ENCODE results near the gene LRRC43. TPM values are rescaled to one million over a fixed set of nuclear protein-coding genes. Genes with fewer than 3 reads are reported as not detected.

Gene LRRC43
- polyA plus RNA-seq, 1 donor from 2014 or later, result 4.8 TPM

DNA sequence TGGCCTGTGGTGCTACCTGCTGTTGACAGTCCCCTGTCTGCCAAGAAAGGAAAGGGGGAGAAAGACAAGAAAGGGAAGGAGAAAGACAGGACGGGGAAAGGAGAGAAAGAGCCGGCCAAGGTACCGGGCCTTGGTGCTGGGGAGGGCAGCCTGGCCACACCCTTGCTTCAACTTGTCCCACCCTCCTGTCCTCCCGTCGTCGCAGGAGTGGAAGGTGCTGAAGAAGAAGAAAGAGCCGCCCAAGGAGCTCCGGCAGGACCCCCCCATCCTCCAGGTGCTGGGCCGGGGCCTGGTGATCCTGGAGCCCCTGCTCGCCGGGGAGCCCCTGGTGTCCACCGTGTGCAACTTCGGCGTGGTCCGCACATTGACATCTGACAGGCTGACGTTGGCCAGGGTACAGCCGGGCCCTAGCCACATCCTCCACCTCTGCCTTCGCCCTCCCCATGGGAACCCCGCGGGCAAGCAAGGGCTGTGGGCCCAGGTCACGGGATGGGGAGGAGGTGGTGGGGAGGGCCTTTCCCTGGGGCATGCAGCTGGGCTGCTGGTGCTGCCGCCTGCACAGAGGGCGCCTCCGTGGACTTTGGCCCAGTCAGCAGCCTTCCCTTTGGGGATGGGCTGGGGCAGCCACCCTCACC lies 17.7 kb downstream of the LRRC43 start:
- Histone ChIP-seq H2AFZ (ENCODE audit: low read depth, low read length) (no peak overlapping the region), H4K20me1 (ENCODE audit: insufficient read depth) (no peaks in the 10 kb centered on the region), H3K9me2 (ENCODE audit: insufficient read depth, low read length) (no peaks in the 10 kb centered on the region), H3K27me3 (ENCODE audit: insufficient read depth, low read depth, low read length) (peaks cover 38% of the 10 kb centered on the region), H3K9me3 (ENCODE audit: low read length) (no peaks in the 10 kb centered on the region), H3K79me2 (replicated peaks; ENCODE audit: insufficient read depth, low read length) (no peaks in the 10 kb centered on the region), H3K36me3 (ENCODE audit: insufficient read depth, low read length) (no peaks in the 10 kb centered on the region), H3K4me3 (ENCODE audit: low read length) (no peak overlapping the region), H3K4me2 (ENCODE audit: low read length) (no peak overlapping the region), H3F3A (ENCODE audit: insufficient read depth, low read length, poor library complexity, severe bottlenecking) (no peaks in the 10 kb centered on the region), H3K9ac (ENCODE audit: low read length) (no peak overlapping the region), H3K27ac (ENCODE audit: low read length) (no peak overlapping the region)
- TF ChIP-seq SMC3 (conservative IDR thresholded peaks at IDR 0.05; ENCODE audit: poor library complexity) (no peak), EP300 (conservative IDR thresholded peaks at IDR 0.05; ENCODE audit: poor library complexity, severe bottlenecking) (no peak), POLR2AphosphoS5 (IDR thresholded peaks at IDR 0.05) (no peak), TAF1 (IDR thresholded peaks at IDR 0.05; ENCODE audit: low read depth) (no peak), RAD21 (conservative IDR thresholded peaks at IDR 0.05) (no peak), MXI1 (conservative IDR thresholded peaks at IDR 0.05; ENCODE audit: poor library complexity, severe bottlenecking) (no peak), EZH2 (IDR thresholded peaks at IDR 0.05; ENCODE audit: borderline replicate concordance, insufficient read depth, low read length, poor library complexity, severe bottlenecking) (no peak)
- TF ChIP-seq, protein P1, sequence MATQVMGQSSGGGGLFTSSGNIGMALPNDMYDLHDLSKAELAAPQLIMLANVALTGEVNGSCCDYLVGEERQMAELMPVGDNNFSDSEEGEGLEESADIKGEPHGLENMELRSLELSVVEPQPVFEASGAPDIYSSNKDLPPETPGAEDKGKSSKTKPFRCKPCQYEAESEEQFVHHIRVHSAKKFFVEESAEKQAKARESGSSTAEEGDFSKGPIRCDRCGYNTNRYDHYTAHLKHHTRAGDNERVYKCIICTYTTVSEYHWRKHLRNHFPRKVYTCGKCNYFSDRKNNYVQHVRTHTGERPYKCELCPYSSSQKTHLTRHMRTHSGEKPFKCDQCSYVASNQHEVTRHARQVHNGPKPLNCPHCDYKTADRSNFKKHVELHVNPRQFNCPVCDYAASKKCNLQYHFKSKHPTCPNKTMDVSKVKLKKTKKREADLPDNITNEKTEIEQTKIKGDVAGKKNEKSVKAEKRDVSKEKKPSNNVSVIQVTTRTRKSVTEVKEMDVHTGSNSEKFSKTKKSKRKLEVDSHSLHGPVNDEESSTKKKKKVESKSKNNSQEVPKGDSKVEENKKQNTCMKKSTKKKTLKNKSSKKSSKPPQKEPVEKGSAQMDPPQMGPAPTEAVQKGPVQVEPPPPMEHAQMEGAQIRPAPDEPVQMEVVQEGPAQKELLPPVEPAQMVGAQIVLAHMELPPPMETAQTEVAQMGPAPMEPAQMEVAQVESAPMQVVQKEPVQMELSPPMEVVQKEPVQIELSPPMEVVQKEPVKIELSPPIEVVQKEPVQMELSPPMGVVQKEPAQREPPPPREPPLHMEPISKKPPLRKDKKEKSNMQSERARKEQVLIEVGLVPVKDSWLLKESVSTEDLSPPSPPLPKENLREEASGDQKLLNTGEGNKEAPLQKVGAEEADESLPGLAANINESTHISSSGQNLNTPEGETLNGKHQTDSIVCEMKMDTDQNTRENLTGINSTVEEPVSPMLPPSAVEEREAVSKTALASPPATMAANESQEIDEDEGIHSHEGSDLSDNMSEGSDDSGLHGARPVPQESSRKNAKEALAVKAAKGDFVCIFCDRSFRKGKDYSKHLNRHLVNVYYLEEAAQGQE (IDR thresholded peaks at IDR 0.05; ENCODE audit: borderline replicate concordance), result no peak
- TF ChIP-seq, protein P2, sequence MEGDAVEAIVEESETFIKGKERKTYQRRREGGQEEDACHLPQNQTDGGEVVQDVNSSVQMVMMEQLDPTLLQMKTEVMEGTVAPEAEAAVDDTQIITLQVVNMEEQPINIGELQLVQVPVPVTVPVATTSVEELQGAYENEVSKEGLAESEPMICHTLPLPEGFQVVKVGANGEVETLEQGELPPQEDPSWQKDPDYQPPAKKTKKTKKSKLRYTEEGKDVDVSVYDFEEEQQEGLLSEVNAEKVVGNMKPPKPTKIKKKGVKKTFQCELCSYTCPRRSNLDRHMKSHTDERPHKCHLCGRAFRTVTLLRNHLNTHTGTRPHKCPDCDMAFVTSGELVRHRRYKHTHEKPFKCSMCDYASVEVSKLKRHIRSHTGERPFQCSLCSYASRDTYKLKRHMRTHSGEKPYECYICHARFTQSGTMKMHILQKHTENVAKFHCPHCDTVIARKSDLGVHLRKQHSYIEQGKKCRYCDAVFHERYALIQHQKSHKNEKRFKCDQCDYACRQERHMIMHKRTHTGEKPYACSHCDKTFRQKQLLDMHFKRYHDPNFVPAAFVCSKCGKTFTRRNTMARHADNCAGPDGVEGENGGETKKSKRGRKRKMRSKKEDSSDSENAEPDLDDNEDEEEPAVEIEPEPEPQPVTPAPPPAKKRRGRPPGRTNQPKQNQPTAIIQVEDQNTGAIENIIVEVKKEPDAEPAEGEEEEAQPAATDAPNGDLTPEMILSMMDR (IDR thresholded peaks at IDR 0.05; ENCODE audit: poor library complexity, severe bottlenecking), result no peak

DNA sequence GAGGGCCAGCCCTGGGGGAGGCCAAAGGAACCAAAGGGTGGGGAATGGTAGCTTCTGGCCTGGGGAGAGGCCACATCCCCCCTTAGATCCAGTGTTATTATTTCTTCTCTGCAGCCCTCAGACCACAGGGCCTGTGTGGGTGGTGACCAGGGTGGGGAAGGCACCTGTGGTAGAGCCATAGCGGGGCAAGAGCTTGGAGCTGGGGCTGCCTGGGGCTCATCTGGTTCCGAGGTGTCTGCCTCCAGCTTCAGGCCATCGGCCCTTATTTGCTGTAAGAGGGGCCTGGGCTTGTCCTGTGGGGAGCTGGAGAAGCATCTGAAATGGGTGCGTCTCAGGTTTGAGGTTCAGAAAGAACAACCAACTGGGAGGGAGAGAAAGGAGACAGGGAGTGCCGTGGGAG lies 18.5 kb downstream of the LRRC43 start:
- Histone ChIP-seq H3K4me2 (ENCODE audit: low read length) (no peak overlapping the region), H3K27ac (ENCODE audit: low read length) (no peak overlapping the region), H4K20me1 (ENCODE audit: insufficient read depth) (no peaks in the 10 kb centered on the region), H3K9me2 (ENCODE audit: insufficient read depth, low read length) (no peaks in the 10 kb centered on the region), H3F3A (ENCODE audit: insufficient read depth, low read length, poor library complexity, severe bottlenecking) (no peaks in the 10 kb centered on the region), H3K9ac (ENCODE audit: low read length) (no peak overlapping the region), H3K4me3 (ENCODE audit: low read length) (no peak overlapping the region), H3K9me3 (ENCODE audit: low read length) (no peaks in the 10 kb centered on the region), H2AFZ (ENCODE audit: low read depth, low read length) (no peak overlapping the region), H3K27me3 (ENCODE audit: insufficient read depth, low read depth, low read length) (peaks cover 38% of the 10 kb centered on the region), H3K36me3 (ENCODE audit: insufficient read depth, low read length) (no peaks in the 10 kb centered on the region), H3K79me2 (replicated peaks; ENCODE audit: insufficient read depth, low read length) (no peaks in the 10 kb centered on the region)
- TF ChIP-seq POLR2AphosphoS5 (IDR thresholded peaks at IDR 0.05) (no peak), RAD21 (conservative IDR thresholded peaks at IDR 0.05) (no peak), EZH2 (IDR thresholded peaks at IDR 0.05; ENCODE audit: borderline replicate concordance, insufficient read depth, low read length, poor library complexity, severe bottlenecking) (no peak), SMC3 (conservative IDR thresholded peaks at IDR 0.05; ENCODE audit: poor library complexity) (no peak), MXI1 (conservative IDR thresholded peaks at IDR 0.05; ENCODE audit: poor library complexity, severe bottlenecking) (no peak), EP300 (conservative IDR thresholded peaks at IDR 0.05; ENCODE audit: poor library complexity, severe bottlenecking) (no peak), TAF1 (IDR thresholded peaks at IDR 0.05; ENCODE audit: low read depth) (no peak)
- TF ChIP-seq, protein P2 (IDR thresholded peaks at IDR 0.05; ENCODE audit: poor library complexity, severe bottlenecking), result no peak
- TF ChIP-seq, protein P1 (IDR thresholded peaks at IDR 0.05; ENCODE audit: borderline replicate concordance), result no peak

Measured in neural cell (in vitro differentiated cells).